DMS153 (cell line): ENCODE measurements around the gene CDC42BPA.
"Not testable (repeated sequence)": the region's sequence is repeated elsewhere in the genome, so short reads cannot be mapped to it uniquely, and the experiment has no call there.

Experiments
- DNase-seq: peaks from one replicate; lab custom pipeline; 2025; lab: John Stamatoyannopoulos, UW

The CDC42BPA gene

GRCh38 chr1:227318016-227318852 lies at the start of gene CDC42BPA:
Gene CDC42BPA (minus strand): TSS chr1:227318492. CDS start chr1:227317182, 1,310 bp downstream.
- DNase-seq = peak; percentile 89

- no peak for DNase-seq
Measured at GRCh38 chr1:227368009-227368408, 49.7 kb upstream of the CDC42BPA start.

DNA sequence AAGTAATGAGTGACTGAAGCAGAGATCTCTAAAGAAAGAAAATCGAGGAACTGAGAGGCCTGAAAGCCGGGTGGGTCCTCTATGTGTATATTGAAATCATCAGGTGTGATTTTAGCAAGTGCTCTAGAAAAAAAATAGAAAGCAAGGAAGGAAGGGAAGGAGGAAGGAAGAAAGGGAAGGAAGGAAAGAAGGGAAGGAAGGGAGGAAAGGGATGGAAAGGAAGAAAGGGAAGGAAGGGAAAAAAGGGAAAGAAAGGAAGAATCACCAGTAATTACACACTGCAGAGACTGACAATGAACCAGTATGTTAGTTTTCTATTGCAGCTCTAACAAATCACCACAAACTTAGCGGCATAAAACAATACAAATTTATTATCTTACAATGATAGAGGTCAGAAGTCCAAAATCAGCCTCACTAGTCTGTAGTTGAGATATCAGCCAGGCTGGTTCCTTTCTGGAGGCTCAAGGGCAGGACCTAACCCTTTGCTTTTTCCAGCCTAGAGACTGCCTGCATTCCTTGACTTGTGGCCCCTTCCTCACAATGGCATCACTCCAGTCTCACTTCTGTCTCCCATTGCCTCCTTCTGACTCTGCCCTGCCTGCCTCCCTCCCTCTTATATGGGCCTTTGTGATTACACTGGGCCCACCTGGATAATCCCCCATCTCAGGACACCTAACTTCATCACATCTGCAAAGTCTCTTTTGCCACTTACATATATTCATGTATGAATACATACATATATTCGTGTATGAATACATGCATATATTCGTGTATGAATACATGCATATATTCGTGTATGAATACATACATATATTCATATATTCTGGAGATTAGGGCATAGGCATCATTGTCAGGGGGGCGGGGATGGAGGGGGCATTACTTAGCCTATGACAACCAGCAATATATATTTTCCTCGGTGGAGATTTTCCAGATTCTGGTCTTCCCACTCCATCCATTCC lies 47.5 kb upstream of the CDC42BPA start:
- no peak for DNase-seq

GRCh38 chr1:227364657-227365056 lies 46.4 kb upstream of the CDC42BPA start:
- DNase-seq = no peak

DNA sequence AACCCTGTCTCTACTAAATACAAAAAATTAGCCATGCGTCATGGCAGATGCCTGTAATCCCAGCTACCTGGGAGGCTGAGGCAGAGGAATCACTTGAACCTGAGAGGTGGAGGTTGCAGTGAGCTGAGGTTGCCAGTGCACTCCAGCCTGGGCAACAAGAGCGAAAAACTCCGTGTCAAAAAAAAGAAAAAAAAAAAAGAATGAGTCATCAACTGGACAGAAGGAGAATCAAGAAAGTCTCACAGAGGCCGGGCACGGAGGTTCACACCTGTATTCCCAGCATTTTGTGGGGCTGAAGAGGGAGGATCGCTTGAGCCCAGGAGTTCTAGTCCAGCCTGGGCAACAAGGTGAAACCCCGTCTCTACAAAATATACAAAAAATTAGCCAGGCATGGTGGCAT lies 45.5 kb upstream of the CDC42BPA start:
- no peak for DNase-seq

- DNase-seq = no peak
Measured at GRCh38 chr1:227362039-227362438, 43.7 kb upstream of the CDC42BPA start.

DNA sequence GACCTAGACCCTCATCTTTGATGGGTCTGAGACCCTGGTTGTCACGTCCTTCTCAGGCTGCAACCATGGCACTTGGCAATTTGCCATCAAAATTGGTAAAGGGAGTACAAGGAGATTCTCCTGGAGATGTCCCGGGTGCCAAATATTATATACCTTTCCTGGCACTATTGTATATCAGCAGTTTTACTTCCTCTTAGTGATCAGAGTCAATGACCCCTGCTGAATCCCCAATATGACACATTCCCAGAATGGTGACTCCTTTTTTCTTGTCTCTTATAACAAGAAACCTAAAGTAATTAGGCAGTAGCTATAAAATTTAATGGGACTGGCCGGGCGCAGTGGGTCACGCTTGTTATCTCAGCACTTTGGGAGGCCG lies 39.6 kb upstream of the CDC42BPA start:
- no peak for DNase-seq

- no peak for DNase-seq
Measured at GRCh38 chr1:227357171-227357926, 39.1 kb upstream of the CDC42BPA start.

GRCh38 chr1:227356620-227357146 lies 38.4 kb upstream of the CDC42BPA start:
- peak; percentile 60 for DNase-seq

DNA sequence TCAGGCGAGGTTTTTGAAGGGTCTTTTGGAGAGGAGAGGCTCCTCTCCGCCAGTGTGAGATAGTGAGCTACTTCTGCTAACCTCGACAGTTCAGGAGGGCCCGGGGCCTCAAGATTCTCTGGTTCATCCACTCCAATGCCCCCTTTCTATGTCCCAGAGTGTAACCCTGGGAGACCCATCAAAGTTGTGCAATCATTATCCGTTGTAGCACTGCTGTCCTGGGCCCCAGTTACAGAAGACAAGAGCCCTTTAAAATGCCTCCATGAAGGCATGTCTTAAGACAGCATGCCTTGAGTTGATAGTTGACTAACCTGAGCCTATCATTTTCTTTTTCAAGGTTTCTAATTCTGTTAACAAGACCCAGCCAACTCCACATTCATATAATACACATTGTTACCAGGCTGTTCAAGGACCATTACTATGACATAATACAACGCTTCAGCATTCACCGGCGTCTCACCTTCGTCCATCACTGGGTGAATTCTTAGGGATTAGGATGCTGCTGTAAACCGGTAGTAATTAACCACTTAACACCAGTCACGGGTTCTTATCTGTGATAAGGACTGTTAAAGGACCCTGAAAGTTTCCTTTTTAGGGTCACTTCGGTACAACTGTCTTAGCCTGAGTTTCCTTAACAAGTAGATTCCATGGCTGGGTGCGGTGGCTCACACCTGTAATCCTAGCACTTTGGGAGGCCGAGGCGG lies 37.4 kb upstream of the CDC42BPA start:
- DNase-seq = no peak

GRCh38 chr1:227353186-227353585 lies 34.9 kb upstream of the CDC42BPA start:
- DNase-seq = no peak

- not testable (repeated sequence) for DNase-seq
Measured at GRCh38 chr1:227352164-227352563, 33.9 kb upstream of the CDC42BPA start.

DNA sequence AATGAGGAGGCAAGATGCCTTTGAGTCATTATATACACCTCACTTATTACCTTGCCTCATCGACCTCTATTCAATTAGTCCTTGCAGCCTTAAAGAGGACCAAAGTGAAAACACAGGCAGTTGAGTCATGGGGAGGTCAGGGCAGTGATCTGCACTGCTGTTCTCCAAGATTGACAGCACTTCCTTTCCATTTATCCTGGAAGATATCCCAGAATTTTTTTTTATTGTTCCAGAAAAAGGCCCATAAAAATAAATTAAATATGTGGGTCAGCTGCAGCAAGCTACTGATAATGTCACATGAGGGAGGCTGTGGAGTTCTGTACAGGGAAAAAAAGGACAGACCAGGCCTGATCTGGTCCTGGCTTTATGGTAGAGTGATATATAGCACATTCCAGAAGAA lies 33.2 kb upstream of the CDC42BPA start:
- no peak for DNase-seq

GRCh38 chr1:227349967-227350366 lies 31.7 kb upstream of the CDC42BPA start:
- no peak for DNase-seq

DNA sequence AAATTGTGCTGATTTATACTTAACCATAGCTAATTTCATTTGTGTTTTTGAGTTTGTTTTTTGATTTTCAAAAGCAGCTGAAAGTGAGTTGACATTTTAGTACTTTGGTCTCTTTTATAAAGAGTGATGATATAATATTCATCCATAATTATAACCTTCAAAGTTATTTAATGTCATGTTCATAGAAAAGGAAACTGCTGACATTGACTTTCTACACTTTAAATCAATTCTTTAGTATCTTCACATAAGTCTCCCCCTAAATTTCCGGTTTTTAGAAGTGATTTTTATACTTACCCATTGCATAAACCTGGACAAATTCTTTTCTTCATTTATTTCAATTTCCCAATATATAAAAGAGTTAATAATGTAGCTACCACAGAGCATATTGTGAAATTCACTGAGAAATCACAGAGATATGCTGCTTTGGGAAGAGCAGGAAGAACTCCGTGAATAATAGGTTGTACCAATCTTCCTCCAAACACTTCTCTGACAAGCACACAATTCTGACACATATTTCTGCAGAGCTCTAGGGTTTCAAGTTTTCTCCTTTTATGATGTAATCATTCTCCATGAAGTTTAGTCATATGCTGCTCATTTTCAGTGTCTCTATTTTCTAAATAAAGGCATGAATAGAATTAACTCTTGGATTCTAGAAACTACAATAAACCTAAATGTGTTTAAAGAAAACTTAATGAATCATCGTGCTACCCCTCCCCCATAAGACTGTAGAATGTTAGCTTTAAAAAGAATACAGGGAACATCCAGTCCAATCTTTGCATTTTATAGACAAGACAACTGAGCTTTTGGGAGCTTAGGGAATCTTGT lies 25.6 kb upstream of the CDC42BPA start:
- no peak for DNase-seq

GRCh38 chr1:227343206-227343605 lies 24.9 kb upstream of the CDC42BPA start:
- DNase-seq = no peak

- DNase-seq = no peak
Measured at GRCh38 chr1:227342075-227342829, 24.0 kb upstream of the CDC42BPA start.

GRCh38 chr1:227336136-227336535 lies 17.8 kb upstream of the CDC42BPA start:
- not testable (repeated sequence) for DNase-seq

DNA sequence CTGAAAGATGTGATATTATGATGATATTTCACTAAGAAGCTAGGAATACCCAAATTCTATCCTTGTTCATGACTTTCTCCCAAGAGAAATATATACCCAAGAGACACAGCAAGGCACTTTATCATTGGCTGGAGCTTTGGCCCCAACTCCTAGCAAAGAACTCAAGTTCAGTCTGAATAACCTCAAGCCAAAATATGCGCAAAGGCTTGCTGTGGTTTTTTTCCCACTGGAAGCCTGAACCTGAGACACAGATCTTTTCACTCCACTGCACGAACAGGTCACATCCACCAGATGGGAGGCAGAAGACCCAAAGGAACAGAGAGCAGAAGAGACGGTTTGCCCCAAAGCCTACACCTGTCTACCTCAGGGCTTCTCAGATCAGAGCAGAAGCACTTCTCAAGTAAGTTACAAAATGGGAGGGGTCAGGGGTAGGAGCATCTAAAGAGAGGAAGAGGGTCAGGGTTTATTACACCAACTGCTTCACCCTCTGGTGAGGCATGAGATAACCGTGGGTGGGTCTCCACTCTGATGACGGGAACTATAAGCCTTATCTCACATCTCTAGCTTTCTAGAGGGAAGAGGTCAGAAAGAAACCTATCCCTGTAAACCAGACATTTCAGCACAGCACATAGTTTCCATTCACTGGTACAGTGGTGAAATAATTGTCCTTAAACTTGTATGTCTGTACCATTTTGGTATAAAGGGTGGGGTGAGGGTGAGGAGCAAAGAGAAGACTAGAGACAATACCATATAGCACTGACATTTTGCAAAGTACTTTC lies 17.1 kb upstream of the CDC42BPA start:
- no peak for DNase-seq
